H1 (cell line): Measurements from ENCODE around the gene CRTC1. TPM values are rescaled to one million over a fixed set of nuclear protein-coding genes. Genes with fewer than 3 reads are reported as not detected.

ENCODE experiments used
- CTCF ChIA-PET: fragments of 300-600 bp; sonication (Branson Sonifier 250); formaldehyde crosslinking; loops from one replicate; lab custom pipeline; 2021; ENCODE audit not compliant: partially characterized antibody; lab: Charles Lee
- POLR2A ChIA-PET: fragments of 300-600 bp; sonication (Branson Sonifier 250); formaldehyde crosslinking; loops from one replicate; lab custom pipeline; 2021; ENCODE audit warnings: inconsistent platforms; ENCODE audit not compliant: partially characterized antibody; lab: Charles Lee
- DNase-seq, 2 experiments: peaks; one replicate each; pipeline versions ENCODE4 v3.0.0 to v3.0.0-alpha.2; 2010 to 2022; ENCODE audit warnings: low spot score in 2 of 2, low read depth in 1 of 2, mixed read lengths in 1 of 2
- FAIRE-seq: peaks from 2 replicates; lab custom pipeline; 2011; peaks lifted over from hg19 to GRCh38; lab: Jason Lieb, UNC
- H2AFZ ChIP-seq: 2 replicates; pipeline ENCODE4 v1.8.1; 2012; ENCODE audit warnings: low read length, inconsistent platforms
- H2AK5ac ChIP-seq: 2 replicates; pipeline ENCODE4 v1.6.1; 2013; ENCODE audit warnings: low read depth, low read length
- H2BK120ac ChIP-seq: replicated peaks from 2 replicates; pipeline ENCODE3; 2013; ENCODE audit warnings: low read depth, low read length, inconsistent platforms
- H2BK12ac ChIP-seq: 2 replicates; pipeline ENCODE4 v1.6.1; 2013; ENCODE audit warnings: low read depth, low read length
- H2BK15ac ChIP-seq: 2 replicates; pipeline ENCODE4 v1.6.1; 2013; ENCODE audit warnings: low read length
- H2BK20ac ChIP-seq: 2 replicates; pipeline ENCODE4 v1.6.1; 2013; ENCODE audit warnings: low read length
- H2BK5ac ChIP-seq: 2 replicates; pipeline ENCODE4 v1.6.1; 2013; ENCODE audit warnings: low read depth, low read length
- H3K14ac ChIP-seq: 2 replicates; pipeline ENCODE4 v1.6.1; 2013; ENCODE audit warnings: inconsistent platforms; ENCODE audit not compliant: insufficient read length
- H3K18ac ChIP-seq: 2 replicates; pipeline ENCODE4 v1.6.1; 2013; ENCODE audit warnings: low read length; ENCODE audit errors: extremely low read depth
- H3K23ac ChIP-seq: 2 replicates; pipeline ENCODE4 v1.6.1; 2013; ENCODE audit warnings: inconsistent platforms; ENCODE audit not compliant: insufficient read length
- H3K23me2 ChIP-seq: 2 replicates; pipeline ENCODE4 v1.6.1; 2013; ENCODE audit warnings: low read depth, low read length
- H3K27ac ChIP-seq: 2 replicates; pipeline ENCODE4 v1.6.1; 2011; ENCODE audit warnings: low read depth, low read length, inconsistent platforms
- H3K27me3 ChIP-seq, 4 experiments: replicated peaks in 1 of 4; 1 replicate in 1 of 4; 2 replicates in 3 of 4; pipeline versions ENCODE4 v1.6.1 to v1.8.1; 2011 to 2013; ENCODE audit warnings: low read length in 3 of 4, mild to moderate bottlenecking in 3 of 4, inconsistent platforms in 2 of 4, mixed read lengths in 2 of 4, moderate library complexity in 1 of 4; ENCODE audit not compliant: control insufficient read depth in 3 of 4, insufficient read depth in 3 of 4; ENCODE audit errors: extremely low read depth in 1 of 4
- H3K36me3 ChIP-seq, 4 experiments: 2 replicates each; pipeline versions ENCODE4 v1.6.1 to v1.8.1; 2011 to 2013; ENCODE audit warnings: mild to moderate bottlenecking in 4 of 4, low read length in 3 of 4, moderate library complexity in 2 of 4, control low read depth in 1 of 4, inconsistent platforms in 1 of 4; ENCODE audit not compliant: insufficient read depth in 4 of 4, control insufficient read depth in 2 of 4
- H3K4ac ChIP-seq: replicated peaks from 2 replicates; pipeline ENCODE3; 2013; ENCODE audit warnings: low read length, low read depth, mixed read lengths, inconsistent platforms; ENCODE audit not compliant: insufficient read length
- H3K4me1 ChIP-seq, 4 experiments: replicated peaks in 1 of 4; 1 replicate in 1 of 4; 2 replicates in 3 of 4; pipeline versions ENCODE4 v1.6.1 to v1.8.1; 2011 to 2013; ENCODE audit warnings: low read length in 3 of 4, inconsistent platforms in 2 of 4, mixed read lengths in 1 of 4; ENCODE audit not compliant: insufficient read depth in 4 of 4, control insufficient read depth in 3 of 4
- H3K4me2 ChIP-seq, 2 experiments: 2 replicates each; pipeline versions ENCODE4 v1.6.1 to v1.8.1; 2011 to 2013; ENCODE audit warnings: low read depth in 2 of 2, low read length in 2 of 2, control low read depth in 1 of 2, inconsistent platforms in 1 of 2, mild to moderate bottlenecking in 1 of 2; ENCODE audit not compliant: insufficient read depth in 1 of 2
- H3K4me3 ChIP-seq, 4 experiments: fragments of 200-600, 300-600 bp in 1 of 4; sonication (generic), shearing (Covaris generic), sonication (Bioruptor Twin) in 1 of 4; 2 replicates each; pipeline versions ENCODE4 v1.5.1 to v1.8.1; 2011 to 2016; ENCODE audit warnings: low read length in 4 of 4, low read depth in 3 of 4, control low read depth in 2 of 4, inconsistent platforms in 2 of 4, mild to moderate bottlenecking in 2 of 4, mixed read lengths in 1 of 4, moderate library complexity in 1 of 4; ENCODE audit not compliant: insufficient read depth in 2 of 4; ENCODE audit errors: extremely low read depth in 1 of 4
- H3K56ac ChIP-seq: replicated peaks from 2 replicates; pipeline ENCODE3; 2013; ENCODE audit warnings: low read depth, mild to moderate bottlenecking, mixed read lengths, low read length, inconsistent platforms; ENCODE audit not compliant: insufficient read length
- H3K79me1 ChIP-seq: 2 replicates; pipeline ENCODE4 v1.6.1; 2013; ENCODE audit warnings: low read depth, low read length, control low read depth
- H3K79me2 ChIP-seq, 2 experiments: 2 replicates each; pipeline versions ENCODE4 v1.6.1 to v1.8.1; 2012 to 2013; ENCODE audit warnings: low read length in 2 of 2, mild to moderate bottlenecking in 2 of 2, inconsistent platforms in 1 of 2; ENCODE audit not compliant: insufficient read depth in 2 of 2, control insufficient read depth in 1 of 2
- H3K9ac ChIP-seq, 4 experiments: replicated peaks in 1 of 4; 1 replicate in 1 of 4; 2 replicates in 3 of 4; pipeline versions ENCODE4 v1.6.1 to v1.8.1; 2011 to 2013; ENCODE audit warnings: low read depth in 3 of 4, low read length in 3 of 4, control low read depth in 2 of 4, mild to moderate bottlenecking in 2 of 4, moderate library complexity in 2 of 4, inconsistent platforms in 1 of 4; ENCODE audit errors: extremely low read depth in 1 of 4
- H3K9me3 ChIP-seq, 2 experiments: 2 replicates each; pipeline versions ENCODE4 v1.6.1 to v1.8.1; 2012 to 2013; ENCODE audit warnings: mild to moderate bottlenecking in 2 of 2, moderate library complexity in 2 of 2, control low read depth in 1 of 2, inconsistent platforms in 1 of 2, low read depth in 1 of 2, low read length in 1 of 2, mixed read lengths in 1 of 2; ENCODE audit not compliant: insufficient read depth in 2 of 2
- H4K20me1 ChIP-seq, 2 experiments: replicated peaks in 1 of 2; 2 replicates each; pipeline versions ENCODE3 to v1.8.1; 2011 to 2013; ENCODE audit warnings: inconsistent platforms in 2 of 2, low read length in 2 of 2, mild to moderate bottlenecking in 1 of 2; ENCODE audit not compliant: insufficient read depth in 2 of 2, control insufficient read depth in 1 of 2
- H4K5ac ChIP-seq: 2 replicates; pipeline ENCODE4 v1.6.1; 2013; ENCODE audit warnings: low read length, low read depth, mixed read lengths, inconsistent platforms; ENCODE audit not compliant: insufficient read length
- H4K8ac ChIP-seq: 2 replicates; pipeline ENCODE4 v1.8.0; 2013; ENCODE audit warnings: mild to moderate bottlenecking, moderate library complexity, low read length, inconsistent platforms; ENCODE audit not compliant: insufficient read depth; ENCODE audit errors: extremely low read depth
- H4K91ac ChIP-seq: replicated peaks from 2 replicates; pipeline ENCODE3; 2013; ENCODE audit warnings: low read length, mixed read lengths, inconsistent platforms; ENCODE audit not compliant: insufficient read length
- MAFK ChIP-seq: IDR thresholded peaks from 2 replicates; pipeline ENCODE4 v1.6.1; 2012; ENCODE audit warnings: low read depth, mild to moderate bottlenecking, improper control_type of control experiment, low read length
- SAP30 ChIP-seq: fragments of 300-600 bp; sonication (generic); IDR thresholded peaks from 2 replicates; pipeline ENCODE4 v1.7.1; 2012; ENCODE audit warnings: low read length, moderate library complexity, mild to moderate bottlenecking, inconsistent platforms; ENCODE audit not compliant: insufficient read depth, insufficient replicate concordance
- SIX5 ChIP-seq: IDR thresholded peaks from 2 replicates; pipeline ENCODE4 v1.6.1; 2011; ENCODE audit warnings: mild to moderate bottlenecking, low read depth, low read length
- TEAD4 ChIP-seq: IDR thresholded peaks from 2 replicates; pipeline ENCODE4 v1.6.1; 2012; ENCODE audit warnings: low read depth, low read length, inconsistent platforms, mixed read lengths
- WGBS, 2 experiments: shearing (Covaris generic) in 1 of 2; methylation state at CpG; one replicate each; pipeline versions ENCODE4 v1.1.6 to v1.1.7; 2013 to 2015; ENCODE audit warnings: low lambda C conversion rate in 2 of 2, mixed read lengths in 2 of 2, inconsistent platforms in 1 of 2, low coverage in 1 of 2, missing lambda C conversion rate in 1 of 2; ENCODE audit not compliant: insufficient replicate concordance in 2 of 2, insufficient coverage in 1 of 2, insufficient read length in 1 of 2; ENCODE audit errors: extremely low coverage in 1 of 2, missing lambda C conversion rate in 1 of 2; 5-methylcytosine and 5-hydroxymethylcytosine counted together
- polyA plus RNA-seq, 7 experiments: library from polyadenylated mRNA; depleted of rRNA in 3 of 7; stranded (reverse) in 5 of 7; unstranded in 2 of 7; fragments of >200 nt in 5 of 7; fragments of 200-250 nt in 2 of 7; gene quantifications; 1 replicate in 5 of 7; 2 replicates in 1 of 7; 4 replicates in 1 of 7; pipeline versions ENCODE4 v1.2.1 to v1.2.3, GENCODE V29; 2011 to 2013; ENCODE audit warnings: missing spikeins in 2 of 7, mixed read lengths in 2 of 7
- total RNA-seq: library from RNA; stranded (reverse); fragmentation: NEBNext Ultra II Directional; extraction: Animal tissue kit (Norgen Biotek cat#: 25700); gene quantifications from 2 replicates; pipeline ENCODE4 v1.2.1, GENCODE V29; 2021
- TF ChIP-seq, protein P1 (sequence below): IDR thresholded peaks from 2 replicates; pipeline ENCODE4 v1.6.1; 2011; ENCODE audit warnings: low read depth, mild to moderate bottlenecking, low read length; ENCODE audit not compliant: insufficient read depth
- TF ChIP-seq, protein P2 (sequence below): IDR thresholded peaks from 2 replicates; pipeline ENCODE4 v1.6.1; 2012; ENCODE audit warnings: low read length, inconsistent platforms
- TF ChIP-seq, protein P3 (sequence below), 3 experiments: IDR thresholded peaks; 1 replicate in 2 of 3; 2 replicates in 1 of 3; pipeline versions ENCODE4 v1.5.1 to v1.6.1; 2011; ENCODE audit warnings: low read length in 3 of 3, mild to moderate bottlenecking in 3 of 3, inconsistent platforms in 2 of 3, low read depth in 1 of 3, moderate library complexity in 1 of 3; ENCODE audit not compliant: insufficient read depth in 1 of 3; ENCODE audit errors: control extremely low read depth in 1 of 3

Gene CRTC1
- total and polyA plus RNA-seq, 2 of the 8 experiments (the other 6 are each of a cell fraction or from before 2014, with no cell fraction given), result 2.9 to 8.5 TPM

DNA sequence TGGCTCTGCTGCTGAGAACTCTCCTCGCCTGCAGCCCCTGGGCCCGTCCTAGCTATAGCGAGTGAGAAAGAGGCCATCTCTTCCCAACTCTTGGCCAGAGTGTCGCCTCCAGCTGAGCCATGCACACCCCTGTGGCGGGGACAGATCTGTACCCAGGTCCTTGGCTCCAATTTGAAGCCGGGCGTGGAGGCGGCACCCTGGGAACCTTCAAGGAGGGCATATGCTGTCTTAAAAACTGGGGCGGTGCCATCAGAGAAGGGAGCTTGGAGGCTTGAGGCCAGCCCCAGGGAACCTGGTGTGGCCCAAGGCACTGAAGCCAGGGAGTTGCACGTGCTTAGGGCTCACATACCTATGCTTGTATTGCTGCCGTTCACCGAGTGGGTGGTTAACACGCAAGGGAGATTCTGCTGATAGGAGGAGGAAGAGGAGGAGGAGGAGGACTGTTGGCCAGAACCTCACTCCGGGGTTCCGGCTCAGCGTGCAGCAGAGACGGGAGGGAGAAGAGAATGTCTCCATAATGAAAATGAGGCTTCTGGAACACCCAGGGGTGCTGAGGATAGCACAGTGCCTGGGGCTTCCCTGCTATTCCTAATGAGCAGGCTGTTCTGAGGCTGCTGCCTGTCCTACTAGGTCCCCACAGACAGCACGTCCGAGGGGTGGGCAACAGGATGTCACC is 67.0 kb downstream of the CRTC1 start:
- WGBS, 2 experiments, result 93% methylated on average over 19 of the region's 19 CpGs; no CpG with 5 or more reads in 1 of the 2 experiments
- H2BK15ac ChIP-seq, result no peak overlapping the region
- POLR2A ChIA-PET, result interaction anchor here (1.0 kb wide), 1 partner anchor 10 kb away, joined by 3 read pairs; no protein-coding TSS in a partner anchor
- H3K79me2 ChIP-seq, result no peaks in the 10 kb centered on the region
- no peaks in the 10 kb centered on the region; a peak in 1 of 7 replicates for H3K27me3 ChIP-seq
- no peak overlapping the region for H3K4me2 ChIP-seq
- no peaks in the 10 kb centered on the region; the same call in 1 of the 2 replicates for H3K23me2 ChIP-seq
- H2BK20ac ChIP-seq, result no peak overlapping the region
- no peak overlapping the region; the same call in 1 of the 2 replicates for H4K8ac ChIP-seq
- FAIRE-seq, result no peak
- H3K36me3 ChIP-seq, result no peaks in the 10 kb centered on the region
- H3K4me1 ChIP-seq, result peaks cover 0 to 20% (median 11%) of the 10 kb centered on the region in 4 experiments; a peak in 6 of 7 replicates
- H3K14ac ChIP-seq, result no peak overlapping the region
- no peak overlapping the region for H3K23ac ChIP-seq
- no peaks in the 10 kb centered on the region for H3K79me1 ChIP-seq
- no peak overlapping the region for H3K27ac ChIP-seq
- no peak overlapping the region for H4K5ac ChIP-seq
- peaks cover 1 to 2% of the 10 kb centered on the region in 2 experiments for H4K20me1 ChIP-seq
- H3K4me3 ChIP-seq, result no peak overlapping the region
- H3K4ac ChIP-seq, result no peak overlapping the region
- H2AFZ ChIP-seq, result no peak overlapping the region
- 0 out of 2 replicates have a peak overlapping the region, but pooled peaks have one; percentile 53 for H2AK5ac ChIP-seq
- H2BK5ac ChIP-seq, result no peak overlapping the region
- H3K18ac ChIP-seq, result no peak overlapping the region
- no peak overlapping the region for H2BK12ac ChIP-seq
- H2BK120ac ChIP-seq, result no peak overlapping the region
- H4K91ac ChIP-seq, result no peak overlapping the region
- CTCF ChIA-PET, result interaction anchor here (1.1 to 1.4 kb wide), 3 partner anchors 11 to 98 kb away, joined by 3 read pairs; no protein-coding TSS in a partner anchor
- no peak overlapping the region for H3K56ac ChIP-seq
- H3K9me3 ChIP-seq, result no peaks in the 10 kb centered on the region
- DNase-seq, result no peak
- H3K9ac ChIP-seq, result no peak overlapping the region
- TF ChIP-seq SIX5 (no peak), MAFK (no peak), SAP30 (no peak), TEAD4 (no peak)
- TF ChIP-seq, protein P1, sequence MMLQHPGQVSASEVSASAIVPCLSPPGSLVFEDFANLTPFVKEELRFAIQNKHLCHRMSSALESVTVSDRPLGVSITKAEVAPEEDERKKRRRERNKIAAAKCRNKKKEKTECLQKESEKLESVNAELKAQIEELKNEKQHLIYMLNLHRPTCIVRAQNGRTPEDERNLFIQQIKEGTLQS, result no peak
- TF ChIP-seq, protein P2, sequence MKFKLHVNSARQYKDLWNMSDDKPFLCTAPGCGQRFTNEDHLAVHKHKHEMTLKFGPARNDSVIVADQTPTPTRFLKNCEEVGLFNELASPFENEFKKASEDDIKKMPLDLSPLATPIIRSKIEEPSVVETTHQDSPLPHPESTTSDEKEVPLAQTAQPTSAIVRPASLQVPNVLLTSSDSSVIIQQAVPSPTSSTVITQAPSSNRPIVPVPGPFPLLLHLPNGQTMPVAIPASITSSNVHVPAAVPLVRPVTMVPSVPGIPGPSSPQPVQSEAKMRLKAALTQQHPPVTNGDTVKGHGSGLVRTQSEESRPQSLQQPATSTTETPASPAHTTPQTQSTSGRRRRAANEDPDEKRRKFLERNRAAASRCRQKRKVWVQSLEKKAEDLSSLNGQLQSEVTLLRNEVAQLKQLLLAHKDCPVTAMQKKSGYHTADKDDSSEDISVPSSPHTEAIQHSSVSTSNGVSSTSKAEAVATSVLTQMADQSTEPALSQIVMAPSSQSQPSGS, result no peak
- TF ChIP-seq, protein P3, sequence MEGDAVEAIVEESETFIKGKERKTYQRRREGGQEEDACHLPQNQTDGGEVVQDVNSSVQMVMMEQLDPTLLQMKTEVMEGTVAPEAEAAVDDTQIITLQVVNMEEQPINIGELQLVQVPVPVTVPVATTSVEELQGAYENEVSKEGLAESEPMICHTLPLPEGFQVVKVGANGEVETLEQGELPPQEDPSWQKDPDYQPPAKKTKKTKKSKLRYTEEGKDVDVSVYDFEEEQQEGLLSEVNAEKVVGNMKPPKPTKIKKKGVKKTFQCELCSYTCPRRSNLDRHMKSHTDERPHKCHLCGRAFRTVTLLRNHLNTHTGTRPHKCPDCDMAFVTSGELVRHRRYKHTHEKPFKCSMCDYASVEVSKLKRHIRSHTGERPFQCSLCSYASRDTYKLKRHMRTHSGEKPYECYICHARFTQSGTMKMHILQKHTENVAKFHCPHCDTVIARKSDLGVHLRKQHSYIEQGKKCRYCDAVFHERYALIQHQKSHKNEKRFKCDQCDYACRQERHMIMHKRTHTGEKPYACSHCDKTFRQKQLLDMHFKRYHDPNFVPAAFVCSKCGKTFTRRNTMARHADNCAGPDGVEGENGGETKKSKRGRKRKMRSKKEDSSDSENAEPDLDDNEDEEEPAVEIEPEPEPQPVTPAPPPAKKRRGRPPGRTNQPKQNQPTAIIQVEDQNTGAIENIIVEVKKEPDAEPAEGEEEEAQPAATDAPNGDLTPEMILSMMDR (IDR thresholded peaks at IDR 0.05; ENCODE audit: control extremely low read depth in 1 of 3, insufficient read depth in 1 of 3, low read depth in 1 of 3, low read length in 3 of 3), result no peak
